OCI-LY1 (cell line): ENCODE data around the gene VPS54.

Experiments used
- EZH2 ChIP-seq: fragments of 200-600 bp; sonication (generic), shearing (Covaris generic); IDR thresholded peaks from 2 replicates; pipeline ENCODE4 v1.8.0; 2017; ENCODE audit warnings: borderline replicate concordance, mixed run types, mild to moderate bottlenecking, antibody characterized with exemption, low read length, moderate library complexity, mixed read lengths
- TF ChIP-seq, protein P1 (sequence below): fragments of 200-600 bp; sonication (generic), shearing (Covaris generic); IDR thresholded peaks from 2 replicates; pipeline ENCODE4 v1.5.1; 2017; ENCODE audit warnings: mild to moderate bottlenecking, antibody characterized with exemption, low read length, moderate library complexity, mixed read lengths

DNA sequence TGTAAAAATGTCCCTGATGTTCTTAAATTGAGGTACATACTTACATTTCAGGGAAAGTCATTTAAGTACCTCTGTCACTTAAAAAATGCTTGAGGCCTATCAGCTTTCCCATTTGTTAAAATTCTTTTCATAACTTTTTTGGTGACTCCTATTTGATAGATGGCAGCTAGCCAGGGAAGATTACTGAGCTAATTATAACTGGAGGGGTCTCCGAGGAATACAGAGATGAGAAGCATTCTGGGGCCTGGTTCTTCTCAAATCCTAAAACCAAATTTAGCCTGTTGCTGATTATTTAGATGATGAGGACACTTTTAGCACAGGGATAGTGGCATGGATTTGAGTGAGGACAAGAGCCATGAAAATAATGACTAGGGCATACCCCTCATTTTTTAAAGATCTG lies 172.7 kb downstream of the VPS54 start:
- TF ChIP-seq, protein P1, sequence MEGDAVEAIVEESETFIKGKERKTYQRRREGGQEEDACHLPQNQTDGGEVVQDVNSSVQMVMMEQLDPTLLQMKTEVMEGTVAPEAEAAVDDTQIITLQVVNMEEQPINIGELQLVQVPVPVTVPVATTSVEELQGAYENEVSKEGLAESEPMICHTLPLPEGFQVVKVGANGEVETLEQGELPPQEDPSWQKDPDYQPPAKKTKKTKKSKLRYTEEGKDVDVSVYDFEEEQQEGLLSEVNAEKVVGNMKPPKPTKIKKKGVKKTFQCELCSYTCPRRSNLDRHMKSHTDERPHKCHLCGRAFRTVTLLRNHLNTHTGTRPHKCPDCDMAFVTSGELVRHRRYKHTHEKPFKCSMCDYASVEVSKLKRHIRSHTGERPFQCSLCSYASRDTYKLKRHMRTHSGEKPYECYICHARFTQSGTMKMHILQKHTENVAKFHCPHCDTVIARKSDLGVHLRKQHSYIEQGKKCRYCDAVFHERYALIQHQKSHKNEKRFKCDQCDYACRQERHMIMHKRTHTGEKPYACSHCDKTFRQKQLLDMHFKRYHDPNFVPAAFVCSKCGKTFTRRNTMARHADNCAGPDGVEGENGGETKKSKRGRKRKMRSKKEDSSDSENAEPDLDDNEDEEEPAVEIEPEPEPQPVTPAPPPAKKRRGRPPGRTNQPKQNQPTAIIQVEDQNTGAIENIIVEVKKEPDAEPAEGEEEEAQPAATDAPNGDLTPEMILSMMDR: no peak
- TF ChIP-seq EZH2: no peak
